B cell (primary cell): ENCODE data around the gene TMC8. TPM values are rescaled to one million over a fixed set of nuclear protein-coding genes. Genes with fewer than 3 reads are reported as not detected.

Source experiments
- ATAC-seq: fragments of 200-7000 bp; cut with Tn5 transposase; one replicate; pipeline ENCODE4 v1.10.0; 2021; ENCODE audit warnings: low read depth, mild to moderate bottlenecking, moderate number of reproducible peaks, moderate library complexity
- CTCF ChIA-PET: fragments of 350-600 bp; sonication (Branson Sonifier 250); formaldehyde crosslinking; loops from one replicate; lab custom pipeline; 2021; ENCODE audit warnings: antibody characterized with exemption, inconsistent platforms; lab: Charles Lee
- POLR2A ChIA-PET: fragments of 350-600 bp; sonication (Branson Sonifier 250); formaldehyde crosslinking; loops from one replicate; lab custom pipeline; 2021; ENCODE audit warnings: antibody characterized with exemption; lab: Charles Lee
- DNase-seq: peaks from one replicate; pipeline ENCODE4 v3.0.0; 2013
- H2AFZ ChIP-seq: 2 replicates; pipeline ENCODE4 v1.6.1; 2012; ENCODE audit warnings: mild to moderate bottlenecking, low read depth, low read length; ENCODE audit not compliant: insufficient read depth, poor library complexity, severe bottlenecking
- H3K27ac ChIP-seq, 2 donors: 1 replicate in 1 of 2; 2 replicates in 1 of 2; pipeline ENCODE4 v1.5.1; 2012 to 2013; ENCODE audit warnings: low read length in 2 of 2, mild to moderate bottlenecking in 2 of 2, moderate library complexity in 1 of 2
- H3K27me3 ChIP-seq, 4 experiments: fragments of 200-600 bp in 1 of 4; sonication (generic) in 1 of 4; replicated peaks in 1 of 4; 1 replicate in 2 of 4; 2 replicates in 2 of 4; pipeline versions ENCODE4 v1.6.1 to v1.7.0; 2013 to 2016; ENCODE audit warnings: low read length in 3 of 4, mild to moderate bottlenecking in 2 of 4, mixed read lengths in 1 of 4, moderate library complexity in 1 of 4; ENCODE audit not compliant: insufficient read depth in 4 of 4, control insufficient read depth in 3 of 4; ENCODE audit errors: control extremely low read depth in 1 of 4
- H3K36me3 ChIP-seq, 2 experiments: replicated peaks in 1 of 2; 1 replicate in 1 of 2; 2 replicates in 1 of 2; pipeline versions ENCODE4 v1.6.1 to v1.7.1; 2013; ENCODE audit warnings: low read length in 1 of 2; ENCODE audit not compliant: insufficient read depth in 2 of 2, control insufficient read depth in 1 of 2; ENCODE audit errors: control extremely low read depth in 1 of 2, extremely low read depth in 1 of 2
- H3K4me1 ChIP-seq, 2 donors: fragments of 200-600 bp in 1 of 2; sonication (generic) in 1 of 2; 1 replicate in 1 of 2; 2 replicates in 1 of 2; pipeline versions ENCODE4 v1.5.1 to v1.6.1; 2013 to 2017; ENCODE audit warnings: low read length in 2 of 2; ENCODE audit not compliant: control insufficient read depth in 2 of 2, insufficient read depth in 2 of 2
- H3K4me2 ChIP-seq: replicated peaks from 2 replicates; pipeline ENCODE3; 2012; ENCODE audit warnings: mild to moderate bottlenecking, low read depth, low read length; ENCODE audit not compliant: poor library complexity, severe bottlenecking
- H3K4me3 ChIP-seq, 5 experiments: fragments of 200-600 bp in 1 of 5; sonication (generic) in 1 of 5; 1 replicate in 3 of 5; 2 replicates in 2 of 5; pipeline versions ENCODE4 v1.5.1 to v1.7.0; 2011 to 2016; ENCODE audit warnings: low read length in 4 of 5, mild to moderate bottlenecking in 4 of 5, low read depth in 2 of 5, control low read depth in 1 of 5, moderate library complexity in 1 of 5; ENCODE audit not compliant: insufficient read depth in 1 of 5; ENCODE audit errors: control extremely low read depth in 1 of 5, extremely low read depth in 1 of 5
- H3K79me2 ChIP-seq: fragments of 200-600 bp; sonication (generic); one replicate; pipeline ENCODE4 v1.6.0; 2016; ENCODE audit warnings: low read length; ENCODE audit not compliant: control insufficient read depth, insufficient read depth
- H3K9ac ChIP-seq: fragments of 200-600 bp; sonication (generic); 2 replicates; pipeline ENCODE4 v1.6.1; 2017; ENCODE audit warnings: mild to moderate bottlenecking, low read length, moderate library complexity
- H3K9me3 ChIP-seq, 3 donors: one replicate each; pipeline versions ENCODE4 v1.6.1 to v1.7.1; 2013; ENCODE audit warnings: low read length in 2 of 3; ENCODE audit not compliant: control insufficient read depth in 2 of 3, insufficient read depth in 1 of 3; ENCODE audit errors: control extremely low read depth in 1 of 3
- H4K20me1 ChIP-seq: 2 replicates; pipeline ENCODE4 v1.6.0; 2012; ENCODE audit warnings: mild to moderate bottlenecking, low read length; ENCODE audit not compliant: insufficient read depth, control insufficient read depth, poor library complexity, severe bottlenecking
- H3K27ac Mint-ChIP-seq: one replicate; pipeline ENCODE4 v1.8.0; 2021; ENCODE audit warnings: mixed read lengths
- H3K27me3 Mint-ChIP-seq: one replicate; pipeline ENCODE4 v1.8.0; 2021; ENCODE audit warnings: mixed read lengths
- H3K4me1 Mint-ChIP-seq: one replicate; pipeline ENCODE4 v1.8.0; 2021; ENCODE audit warnings: mixed read lengths
- H3K4me3 Mint-ChIP-seq: one replicate; pipeline ENCODE4 v1.8.0; 2021; ENCODE audit warnings: mixed read lengths
- H3K9me3 Mint-ChIP-seq: one replicate; pipeline ENCODE4 v1.8.0; 2022; ENCODE audit warnings: mixed read lengths; ENCODE audit not compliant: insufficient read depth
- CTCF ChIP-seq: fragments of 200-600 bp; IDR thresholded peaks from one replicate; pipeline ENCODE4 v1.8.0; 2022; ENCODE audit warnings: antibody characterized with exemption, mild to moderate bottlenecking
- EZH2 ChIP-seq: IDR thresholded peaks from 2 replicates; pipeline ENCODE4 v1.6.1; 2012; ENCODE audit warnings: borderline replicate concordance, low read depth, mild to moderate bottlenecking, moderate library complexity, low read length; ENCODE audit not compliant: insufficient read depth, poor library complexity, severe bottlenecking
- WGBS: methylation state at CpG from one replicate; pipeline ENCODE4 v1.1.5; 2013; ENCODE audit warnings: missing lambda C conversion rate; ENCODE audit not compliant: insufficient coverage; 5-methylcytosine and 5-hydroxymethylcytosine counted together
- intact Hi-C: fragments of 100-400 bp; cut with micrococcal nuclease; formaldehyde crosslinking; loops from one replicate; pipeline ENCODE4 v1.10.0; 2022
- polyA plus RNA-seq: library from polyadenylated mRNA; depleted of rRNA; stranded (reverse); fragments of >200 nt; gene quantifications from 2 replicates; pipeline ENCODE4 v1.2.3, GENCODE V29; 2012
- total RNA-seq, 2 donors: library from RNA; stranded (reverse); fragments of 120-200 nt in 1 of 2; gene quantifications; 1 replicate in 1 of 2; 2 replicates in 1 of 2; pipeline versions ENCODE4 v1.2.3 to v1.2.4, GENCODE V29; 2013 to 2022

TMC8 gene
- total and polyA plus RNA-seq, 2 donors (not counting 1 experiment from before 2014, with no cell fraction given) = 235 to 352 TPM

DNA sequence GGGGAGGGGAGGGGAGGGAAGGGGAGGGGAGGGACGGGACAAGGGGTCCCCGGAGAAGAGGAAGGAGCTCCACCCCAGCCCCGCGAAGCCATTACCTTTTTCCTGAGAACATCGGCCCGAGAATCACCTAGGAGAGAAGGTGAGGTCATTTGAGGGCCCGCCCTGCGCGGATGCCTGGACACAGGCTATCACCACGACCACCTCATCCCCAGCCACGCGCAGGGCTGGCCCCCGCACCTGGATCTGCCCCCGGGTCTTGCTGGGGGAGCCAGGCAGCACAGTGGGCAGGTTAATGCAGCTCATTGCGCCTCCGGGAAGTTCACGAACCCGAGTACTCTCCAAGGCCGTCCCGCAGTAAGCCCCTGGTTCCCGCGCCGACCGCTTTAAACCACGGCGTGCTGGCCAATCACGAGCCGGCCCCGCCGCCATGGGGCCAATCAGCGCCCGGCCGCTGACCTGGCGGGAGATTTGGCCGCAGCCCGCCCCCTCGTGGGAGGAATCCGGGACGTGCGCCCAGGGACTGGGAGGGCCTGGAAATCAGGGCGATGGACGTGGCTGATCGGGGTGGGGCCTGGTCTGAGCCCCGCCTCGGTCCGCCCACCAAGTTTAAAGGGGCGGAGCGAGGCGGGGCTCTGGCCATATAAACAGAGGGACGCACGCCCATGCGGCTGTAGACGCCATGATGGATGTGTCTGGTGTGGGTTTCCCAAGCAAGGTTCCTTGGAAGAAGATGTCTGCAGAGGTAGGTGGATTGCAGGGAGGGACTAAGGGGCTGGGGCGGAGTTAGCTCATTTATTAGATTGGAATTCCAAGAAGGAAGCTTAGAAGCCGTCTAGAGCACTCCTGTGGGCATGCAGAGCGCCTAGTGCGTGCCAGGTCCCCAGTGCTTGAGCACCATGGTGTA, 56.4 kb downstream of the TMC8 start, which contains the start of the genes AFMID and TK1:
Gene AFMID, plus strand, starts transcription at position 671 of the 904 bp plus-strand sequence. Its CDS starts 9 bp downstream, at position 680.
Gene TK1, minus strand, starts transcription at position 361 of the 904 bp plus-strand sequence. Its CDS starts 58 bp downstream, at position 303.
- peak within 1 kb of the TSS; percentile 91 for H3K4me3 Mint-ChIP-seq
- WGBS = 4% methylated on average over 53 of the region's 57 CpGs
- H3K4me2 ChIP-seq = peak within 1 kb of the TSS; percentile 100
- DNase-seq (peak; percentile 89), ATAC-seq (peak; percentile 95)
- H3K27ac Mint-ChIP-seq = peak within 1 kb of the TSS; percentile 83
- H3K36me3 ChIP-seq = no peaks in the 10 kb centered on the region
- H3K9me3 Mint-ChIP-seq = no peaks in the 10 kb centered on the region
- intact Hi-C loops = loop anchor here (1.0 to 2.0 kb wide), 3 partner anchors 18 to 55 kb away; partner anchors contain the start of gene SYNGR2
- H3K27ac ChIP-seq = no peak within 1 kb of the TSS
- no peaks in the 10 kb centered on the region for H3K9me3 ChIP-seq
- TF ChIP-seq CTCF (peak; percentile 37), EZH2 (no peak)
- peak within 1 kb of the TSS; percentile 73 for H3K9ac ChIP-seq
- ChIA-PET CTCF (interaction anchor here (0.5 to 19.2 kb wide), 8 partner anchors 11 to 102 kb away, joined by 3 to 357 read pairs (median 6); no protein-coding TSS in a partner anchor), POLR2A (interaction anchor here (0.6 to 2.0 kb wide), 8 partner anchors 11 to 1915 kb away, joined by 3 to 12 read pairs (median 4); partner anchors contain the start of genes GAA and SOCS3)
- H3K4me3 ChIP-seq = peak within 1 kb of the TSS; percentile 31 to 77 (median 70)
- H4K20me1 ChIP-seq = no peaks in the 10 kb centered on the region
- H3K27me3 Mint-ChIP-seq = no peaks in the 10 kb centered on the region
- H2AFZ ChIP-seq = peak within 1 kb of the TSS; percentile 94
- H3K27me3 ChIP-seq = no peaks in the 10 kb centered on the region
- H3K4me1 ChIP-seq = peaks cover 12 to 20% of the 10 kb centered on the region in 2 donors
- peaks cover 14% of the 10 kb centered on the region for H3K4me1 Mint-ChIP-seq
- H3K79me2 ChIP-seq = peaks cover 7% of the 10 kb centered on the region

Other genes starting within 250 kb of the TMC8 start
- 63.8 and 66.8 TPM in 2 replicates for gene TNRC6C, start 172.1 kb upstream of the TMC8 start, total RNA-seq
- 3.9 and 4.8 TPM in 2 replicates for gene TNRC6C, start 172.1 kb upstream of the TMC8 start, polyA plus RNA-seq
- gene TMC6, start 2.0 kb upstream of the TMC8 start, total RNA-seq = 891 and 910 TPM in 2 replicates
- gene TMC6, start 2.0 kb upstream of the TMC8 start, polyA plus RNA-seq = 374 and 424 TPM in 2 replicates
- gene C17orf99, start 15.6 kb downstream of the TMC8 start, total RNA-seq = 1.2 and 1.6 TPM in 2 replicates
- 0.30 and 1.6 TPM in 2 replicates for gene C17orf99, start 15.6 kb downstream of the TMC8 start, polyA plus RNA-seq
- 380 and 390 TPM in 2 replicates for gene SYNGR2, start 37.8 kb downstream of the TMC8 start, total RNA-seq
- 363 and 442 TPM in 2 replicates for gene SYNGR2, start 37.8 kb downstream of the TMC8 start, polyA plus RNA-seq
- gene TK1, start 56.3 kb downstream of the TMC8 start, total RNA-seq = 1.5 and 2.2 TPM in 2 replicates
- gene TK1, start 56.3 kb downstream of the TMC8 start, polyA plus RNA-seq = 2.5 and 3.8 TPM in 2 replicates
- 18.2 and 23.3 TPM in 2 replicates for gene AFMID, start 56.6 kb downstream of the TMC8 start, total RNA-seq
- 12.8 and 24.8 TPM in 2 replicates for gene AFMID, start 56.6 kb downstream of the TMC8 start, polyA plus RNA-seq
- 0.51 and 0.84 TPM in 2 replicates for gene BIRC5, start 83.5 kb downstream of the TMC8 start, total RNA-seq
- 0.33 and 0.36 TPM in 2 replicates for gene BIRC5, start 83.5 kb downstream of the TMC8 start, polyA plus RNA-seq
- not detected in 2 replicates for gene TMEM235, start 100.9 kb downstream of the TMC8 start, total RNA-seq
- not detected in 2 replicates for gene TMEM235, start 100.9 kb downstream of the TMC8 start, polyA plus RNA-seq
- 39.8 and 41.8 TPM in 2 replicates for gene SOCS3, start 229.3 kb downstream of the TMC8 start, total RNA-seq
- gene SOCS3, start 229.3 kb downstream of the TMC8 start, polyA plus RNA-seq = 24.4 and 67.6 TPM in 2 replicates
- 88.3 and 91.1 TPM in 2 replicates for gene PGS1, start 247.9 kb downstream of the TMC8 start, total RNA-seq
- gene PGS1, start 247.9 kb downstream of the TMC8 start, polyA plus RNA-seq = 85.1 and 87.4 TPM in 2 replicates